ENCODE results near the gene FUOM.

FUOM gene

DNA sequence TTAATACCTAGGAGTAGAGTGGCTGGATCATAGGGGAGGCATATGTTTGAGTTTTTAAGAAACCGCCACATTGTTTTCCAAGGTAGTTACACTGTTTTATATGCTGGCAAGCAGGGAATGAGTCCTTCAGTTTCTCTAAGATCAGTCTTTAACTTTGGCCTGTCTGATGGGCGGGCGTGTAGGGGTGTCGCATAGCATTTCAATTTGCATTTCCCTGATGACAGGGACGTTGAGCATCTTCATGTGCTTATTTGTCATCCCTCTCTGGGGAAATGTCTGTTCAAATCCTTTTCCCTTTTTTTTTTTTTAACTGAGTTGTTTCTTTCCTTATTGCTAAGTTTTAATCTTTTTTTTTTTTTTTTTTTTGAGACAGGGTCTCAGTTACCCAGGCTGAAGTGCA is 46.0 kb upstream of the FUOM start:
- TF ChIP-seq EP300 (IDR thresholded peaks at IDR 0.05; ENCODE audit: borderline replicate concordance) (no peak), TEAD4 (IDR thresholded peaks at IDR 0.05) (no peak), NFIC (IDR thresholded peaks at IDR 0.05) (no peak), FOXM1 (IDR thresholded peaks at IDR 0.05; ENCODE audit: borderline replicate concordance, low read depth) (no peak), TAF1 (IDR thresholded peaks at IDR 0.05; ENCODE audit: low read depth) (no peak)
- TF ChIP-seq, protein P1, sequence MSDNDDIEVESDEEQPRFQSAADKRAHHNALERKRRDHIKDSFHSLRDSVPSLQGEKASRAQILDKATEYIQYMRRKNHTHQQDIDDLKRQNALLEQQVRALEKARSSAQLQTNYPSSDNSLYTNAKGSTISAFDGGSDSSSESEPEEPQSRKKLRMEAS (IDR thresholded peaks at IDR 0.05) = no peak
- TF ChIP-seq, protein P2, sequence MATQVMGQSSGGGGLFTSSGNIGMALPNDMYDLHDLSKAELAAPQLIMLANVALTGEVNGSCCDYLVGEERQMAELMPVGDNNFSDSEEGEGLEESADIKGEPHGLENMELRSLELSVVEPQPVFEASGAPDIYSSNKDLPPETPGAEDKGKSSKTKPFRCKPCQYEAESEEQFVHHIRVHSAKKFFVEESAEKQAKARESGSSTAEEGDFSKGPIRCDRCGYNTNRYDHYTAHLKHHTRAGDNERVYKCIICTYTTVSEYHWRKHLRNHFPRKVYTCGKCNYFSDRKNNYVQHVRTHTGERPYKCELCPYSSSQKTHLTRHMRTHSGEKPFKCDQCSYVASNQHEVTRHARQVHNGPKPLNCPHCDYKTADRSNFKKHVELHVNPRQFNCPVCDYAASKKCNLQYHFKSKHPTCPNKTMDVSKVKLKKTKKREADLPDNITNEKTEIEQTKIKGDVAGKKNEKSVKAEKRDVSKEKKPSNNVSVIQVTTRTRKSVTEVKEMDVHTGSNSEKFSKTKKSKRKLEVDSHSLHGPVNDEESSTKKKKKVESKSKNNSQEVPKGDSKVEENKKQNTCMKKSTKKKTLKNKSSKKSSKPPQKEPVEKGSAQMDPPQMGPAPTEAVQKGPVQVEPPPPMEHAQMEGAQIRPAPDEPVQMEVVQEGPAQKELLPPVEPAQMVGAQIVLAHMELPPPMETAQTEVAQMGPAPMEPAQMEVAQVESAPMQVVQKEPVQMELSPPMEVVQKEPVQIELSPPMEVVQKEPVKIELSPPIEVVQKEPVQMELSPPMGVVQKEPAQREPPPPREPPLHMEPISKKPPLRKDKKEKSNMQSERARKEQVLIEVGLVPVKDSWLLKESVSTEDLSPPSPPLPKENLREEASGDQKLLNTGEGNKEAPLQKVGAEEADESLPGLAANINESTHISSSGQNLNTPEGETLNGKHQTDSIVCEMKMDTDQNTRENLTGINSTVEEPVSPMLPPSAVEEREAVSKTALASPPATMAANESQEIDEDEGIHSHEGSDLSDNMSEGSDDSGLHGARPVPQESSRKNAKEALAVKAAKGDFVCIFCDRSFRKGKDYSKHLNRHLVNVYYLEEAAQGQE (IDR thresholded peaks at IDR 0.05; ENCODE audit: low read depth) = no peak

DNA sequence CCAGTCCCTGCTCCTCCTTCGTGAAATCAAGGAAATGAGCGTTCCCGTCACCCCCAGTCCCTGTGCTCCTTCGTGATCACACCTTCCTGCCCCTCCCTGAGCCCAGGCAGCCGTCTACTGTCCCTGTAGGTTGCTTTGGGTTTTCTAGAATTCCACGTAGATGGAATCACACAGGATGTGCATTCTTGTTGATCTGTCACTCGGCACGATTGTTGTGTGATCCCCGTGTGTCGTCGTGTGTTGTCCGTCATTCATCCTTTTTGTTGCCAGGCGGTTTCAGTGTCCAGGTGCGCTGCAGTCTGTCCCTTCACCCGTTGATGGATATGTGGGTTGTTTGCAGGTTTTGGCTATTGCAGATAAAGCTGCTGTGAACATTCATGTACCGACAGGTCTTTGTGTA is 45.5 kb upstream of the FUOM start:
- TF ChIP-seq YY1 (IDR thresholded peaks at IDR 0.05; ENCODE audit: low read depth) (no peak), EGR1 (IDR thresholded peaks at IDR 0.05) (no peak), TCF12 (IDR thresholded peaks at IDR 0.05; ENCODE audit: low read depth) (no peak), FOXM1 (IDR thresholded peaks at IDR 0.05; ENCODE audit: borderline replicate concordance, low read depth) (no peak), TEAD4 (IDR thresholded peaks at IDR 0.05) (no peak), ZBTB7A (IDR thresholded peaks at IDR 0.05; ENCODE audit: low read depth) (no peak), EP300 (IDR thresholded peaks at IDR 0.05; ENCODE audit: borderline replicate concordance) (no peak), CREB1 (IDR thresholded peaks at IDR 0.05; ENCODE audit: low read depth) (no peak), CEBPB (IDR thresholded peaks at IDR 0.05) (no peak)
- TF ChIP-seq, protein P3, sequence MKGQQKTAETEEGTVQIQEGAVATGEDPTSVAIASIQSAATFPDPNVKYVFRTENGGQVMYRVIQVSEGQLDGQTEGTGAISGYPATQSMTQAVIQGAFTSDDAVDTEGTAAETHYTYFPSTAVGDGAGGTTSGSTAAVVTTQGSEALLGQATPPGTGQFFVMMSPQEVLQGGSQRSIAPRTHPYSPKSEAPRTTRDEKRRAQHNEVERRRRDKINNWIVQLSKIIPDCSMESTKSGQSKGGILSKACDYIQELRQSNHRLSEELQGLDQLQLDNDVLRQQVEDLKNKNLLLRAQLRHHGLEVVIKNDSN (IDR thresholded peaks at IDR 0.05) = no peak
- TF ChIP-seq, protein P1 (IDR thresholded peaks at IDR 0.05) = no peak

DNA sequence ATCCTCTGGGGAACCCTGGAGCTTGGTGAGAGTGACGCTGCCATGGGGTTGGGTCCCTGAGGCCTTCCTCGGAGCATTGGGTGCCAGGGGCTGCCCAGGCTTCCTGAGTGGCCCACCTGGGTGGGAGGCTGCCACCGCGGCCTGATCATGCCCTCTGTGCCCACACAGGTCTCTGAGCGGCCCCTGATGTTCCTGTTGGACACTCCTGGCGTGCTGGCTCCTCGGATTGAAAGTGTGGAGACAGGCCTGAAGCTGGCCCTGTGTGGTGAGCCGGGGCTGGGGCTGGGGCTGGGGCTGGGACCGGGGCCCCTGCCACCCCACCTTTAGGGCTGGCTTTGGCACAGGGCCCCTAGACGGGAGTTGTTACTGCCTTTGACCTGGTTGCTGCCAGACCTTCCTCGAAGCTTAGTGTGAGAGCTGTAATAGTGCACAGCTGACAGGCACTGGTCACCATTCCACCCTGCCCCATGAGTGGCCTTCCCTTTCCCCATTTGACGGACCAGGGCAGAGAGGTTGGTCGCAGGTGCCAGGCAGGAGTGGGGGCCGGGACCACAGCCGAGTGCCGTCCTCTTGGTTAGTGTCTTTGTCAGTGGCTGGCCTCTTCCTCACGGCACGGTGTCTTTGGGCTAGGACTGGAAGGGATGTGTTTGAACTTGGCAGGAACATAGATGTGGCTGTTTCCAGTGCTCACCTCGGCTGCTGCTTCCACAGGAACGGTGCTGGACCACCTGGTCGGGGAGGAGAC is 44.3 kb upstream of the FUOM start:
- TF ChIP-seq, protein P3 (IDR thresholded peaks at IDR 0.05) = no peak
- no peak for TF ChIP-seq FOXM1 (IDR thresholded peaks at IDR 0.05; ENCODE audit: borderline replicate concordance, low read depth)
- no peak for TF ChIP-seq ZBTB7A (IDR thresholded peaks at IDR 0.05; ENCODE audit: low read depth)
- no peak for TF ChIP-seq TCF12 (IDR thresholded peaks at IDR 0.05; ENCODE audit: low read depth)

DNA sequence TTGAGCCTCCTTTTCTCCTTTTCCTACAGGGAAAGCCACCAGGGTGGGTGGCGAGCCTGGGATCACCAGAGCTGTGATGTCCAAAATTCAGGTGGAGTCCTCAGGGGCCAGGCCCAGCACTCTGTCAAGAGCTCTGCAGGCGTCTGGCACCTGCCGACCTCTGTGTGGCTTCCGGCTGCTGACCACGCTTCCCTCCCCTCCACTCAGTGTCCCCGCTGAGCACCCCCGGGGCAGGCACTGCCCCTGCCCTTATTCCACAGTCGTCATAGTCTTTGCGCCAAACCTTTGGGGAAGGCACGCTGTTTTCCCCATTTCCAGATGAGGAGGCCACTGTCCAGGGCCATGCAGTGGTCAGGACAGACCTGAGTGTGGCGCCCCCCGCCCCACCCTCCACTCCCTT is 43.7 kb upstream of the FUOM start:
- TF ChIP-seq CREB1 (IDR thresholded peaks at IDR 0.05; ENCODE audit: low read depth) = no peak
- TF ChIP-seq ZBTB7A (IDR thresholded peaks at IDR 0.05; ENCODE audit: low read depth) = no peak
- no peak for TF ChIP-seq YY1 (IDR thresholded peaks at IDR 0.05; ENCODE audit: low read depth)
- TF ChIP-seq CEBPB (IDR thresholded peaks at IDR 0.05) = no peak
- no peak for TF ChIP-seq FOXM1 (IDR thresholded peaks at IDR 0.05; ENCODE audit: borderline replicate concordance, low read depth)
- no peak for TF ChIP-seq TCF12 (IDR thresholded peaks at IDR 0.05; ENCODE audit: low read depth)

DNA sequence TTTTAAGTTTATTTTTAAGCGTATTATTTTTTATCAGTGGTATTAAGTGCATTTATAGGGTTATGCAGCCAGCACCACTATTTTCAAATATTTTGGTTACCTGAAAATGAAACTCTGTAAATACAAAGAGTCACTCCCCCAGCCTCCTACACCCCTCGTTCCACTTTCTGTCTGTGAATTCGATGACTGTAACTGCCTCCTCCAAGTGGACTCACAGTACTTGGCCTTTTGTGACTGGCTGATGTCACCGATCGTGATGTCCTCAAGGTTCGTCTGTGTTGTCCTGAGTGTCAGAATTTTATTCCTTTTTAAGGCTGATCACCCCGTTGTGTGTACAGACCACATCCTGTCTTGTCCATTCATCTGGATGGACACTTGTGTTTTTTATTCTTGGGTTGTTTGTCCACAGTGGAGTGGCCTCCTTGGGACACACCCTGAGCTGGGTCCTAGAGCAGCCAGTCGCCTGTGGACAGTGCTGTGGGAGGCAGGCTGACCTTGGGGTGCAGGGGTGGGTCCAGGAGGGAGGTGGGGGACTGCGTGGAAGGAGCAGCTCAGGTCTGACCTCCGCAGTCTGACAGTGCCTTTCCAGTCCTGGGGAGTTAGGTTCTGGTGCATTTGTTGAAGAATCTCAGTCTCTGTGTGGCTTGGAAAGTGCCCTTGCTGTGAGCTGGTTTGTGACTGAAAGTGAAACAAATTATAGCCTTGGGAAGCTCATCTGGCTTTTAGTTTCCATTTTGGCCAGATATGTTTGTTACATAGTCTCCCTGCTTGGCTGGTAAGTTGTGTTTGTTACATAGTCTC is 43.0 kb upstream of the FUOM start:
- no peak for TF ChIP-seq TAF1 (IDR thresholded peaks at IDR 0.05; ENCODE audit: low read depth)
- TF ChIP-seq YY1 (IDR thresholded peaks at IDR 0.05; ENCODE audit: low read depth) = no peak
- TF ChIP-seq, protein P1 (IDR thresholded peaks at IDR 0.05) = no peak
- TF ChIP-seq CEBPB (IDR thresholded peaks at IDR 0.05) = no peak
- TF ChIP-seq TEAD4 (IDR thresholded peaks at IDR 0.05) = no peak
- no peak for TF ChIP-seq ZBTB7A (IDR thresholded peaks at IDR 0.05; ENCODE audit: low read depth)
- TF ChIP-seq, protein P2 (IDR thresholded peaks at IDR 0.05; ENCODE audit: low read depth) = no peak
- no peak for TF ChIP-seq RAD21 (IDR thresholded peaks at IDR 0.05; ENCODE audit: low read depth)
- TF ChIP-seq EP300 (IDR thresholded peaks at IDR 0.05; ENCODE audit: borderline replicate concordance) = no peak
- no peak for TF ChIP-seq FOXM1 (IDR thresholded peaks at IDR 0.05; ENCODE audit: borderline replicate concordance, low read depth)
- TF ChIP-seq, protein P3 (IDR thresholded peaks at IDR 0.05) = no peak
- TF ChIP-seq TCF12 (IDR thresholded peaks at IDR 0.05; ENCODE audit: low read depth) = no peak
- no peak for TF ChIP-seq NFIC (IDR thresholded peaks at IDR 0.05)
- TF ChIP-seq CREB1 (IDR thresholded peaks at IDR 0.05; ENCODE audit: low read depth) = no peak
- TF ChIP-seq EGR1 (IDR thresholded peaks at IDR 0.05) = no peak

All from Ishikawa (cell line).